HepG2 (cell line): Measurements from ENCODE around the gene B3GNT9. TPM values are rescaled to one million over a fixed set of nuclear protein-coding genes. Genes with fewer than 3 reads are reported as not detected.

ENCODE experiments used
- AGO2 ChIP-seq: fragments of 200-400 bp; formaldehyde crosslinking; optimal IDR thresholded peaks from 2 replicates; pipeline ENCODE3; 2017; ENCODE audit warnings: mild to moderate bottlenecking, low read depth, low read length, moderate library complexity
- GFI1 ChIP-seq: sonication (generic); formaldehyde crosslinking; IDR thresholded peaks from 2 replicates; pipeline ENCODE4 v1.5.0; 2020; ENCODE audit warnings: missing genetic modification reagents, mild to moderate bottlenecking, borderline replicate concordance
- GMEB1 ChIP-seq: sonication (generic); formaldehyde crosslinking; IDR thresholded peaks from 2 replicates; pipeline ENCODE4 v1.5.1; 2020; ENCODE audit warnings: missing genetic modification reagents, mild to moderate bottlenecking, borderline replicate concordance
- KAT2B ChIP-seq: fragments of 150-350 bp; IDR thresholded peaks from 2 replicates; pipeline ENCODE4 v1.6.1; 2014; ENCODE audit warnings: low read depth, low read length, borderline replicate concordance
- KDM3A ChIP-seq: IDR thresholded peaks from 2 replicates; pipeline ENCODE4 v1.6.1; 2018; ENCODE audit warnings: low read depth, missing compliant biosample characterization
- LBX2 ChIP-seq: sonication (generic); formaldehyde crosslinking; IDR thresholded peaks from 2 replicates; pipeline ENCODE4 v1.5.0; 2020; ENCODE audit warnings: missing genetic modification reagents, mild to moderate bottlenecking, borderline replicate concordance
- MATR3 ChIP-seq: sonication (generic); formaldehyde crosslinking; IDR thresholded peaks from 2 replicates; pipeline ENCODE4 v1.4.0; 2020; ENCODE audit warnings: missing genetic modification reagents
- MIER3 ChIP-seq: IDR thresholded peaks from 2 replicates; pipeline ENCODE4 v1.6.1; 2016; ENCODE audit warnings: missing compliant biosample characterization, borderline replicate concordance
- NFKB2 ChIP-seq: sonication (generic); formaldehyde crosslinking; IDR thresholded peaks from 2 replicates; pipeline ENCODE4 v1.4.0; 2020; ENCODE audit warnings: missing genetic modification reagents, borderline replicate concordance
- PHF8 ChIP-seq: sonication (generic); formaldehyde crosslinking; IDR thresholded peaks from 2 replicates; pipeline ENCODE4 v1.5.0; 2020; ENCODE audit warnings: missing genetic modification reagents
- RBM22 ChIP-seq: fragments of 200-400 bp; formaldehyde crosslinking; optimal IDR thresholded peaks from 2 replicates; pipeline ENCODE3; 2017; ENCODE audit warnings: mild to moderate bottlenecking, low read length, moderate library complexity
- SAP130 ChIP-seq: IDR thresholded peaks from 2 replicates; pipeline ENCODE4 v1.6.1; 2016; ENCODE audit warnings: low read depth
- SMAD3 ChIP-seq: sonication (generic); formaldehyde crosslinking; IDR thresholded peaks from 2 replicates; pipeline ENCODE4 v1.4.0; 2020; ENCODE audit warnings: missing genetic modification reagents
- YEATS4 ChIP-seq: sonication (generic); formaldehyde crosslinking; IDR thresholded peaks from 2 replicates; pipeline ENCODE4 v1.4.0; 2020; ENCODE audit warnings: missing genetic modification reagents, borderline replicate concordance
- ZBTB43 ChIP-seq: sonication (generic); formaldehyde crosslinking; conservative IDR thresholded peaks from 2 replicates; pipeline ENCODE4 v1.4.0; 2020; ENCODE audit warnings: missing genetic modification reagents
- ZIK1 ChIP-seq: sonication (generic); formaldehyde crosslinking; IDR thresholded peaks from 2 replicates; pipeline ENCODE4 v1.5.0; 2020; ENCODE audit warnings: mild to moderate bottlenecking, low read depth, missing genetic modification reagents, borderline replicate concordance
- ZNF18 ChIP-seq: sonication (generic); formaldehyde crosslinking; IDR thresholded peaks from 2 replicates; pipeline ENCODE4 v1.8.0; 2022; ENCODE audit warnings: mild to moderate bottlenecking, missing genetic modification reagents; ENCODE audit not compliant: insufficient replicate concordance
- ZNF24 ChIP-seq: fragments of 450-650 bp; IDR thresholded peaks from 2 replicates; pipeline ENCODE4 v1.6.1; 2017; ENCODE audit warnings: antibody characterized with exemption, mild to moderate bottlenecking
- ZNF430 ChIP-seq: sonication (generic); formaldehyde crosslinking; IDR thresholded peaks from 2 replicates; pipeline ENCODE4 v1.9.0; 2021; ENCODE audit warnings: mild to moderate bottlenecking, missing genetic modification reagents
- ZNF484 ChIP-seq: sonication (generic); formaldehyde crosslinking; IDR thresholded peaks from 2 replicates; pipeline ENCODE4 v1.5.1; 2020; ENCODE audit warnings: mild to moderate bottlenecking, low read depth, missing genetic modification reagents, borderline replicate concordance
- ZNF512 ChIP-seq: sonication (generic); formaldehyde crosslinking; IDR thresholded peaks from 2 replicates; pipeline ENCODE4 v1.4.0; 2020; ENCODE audit warnings: mild to moderate bottlenecking, missing genetic modification reagents
- ZNF724P ChIP-seq: sonication (generic); formaldehyde crosslinking; IDR thresholded peaks from 2 replicates; pipeline ENCODE4 v1.8.0; 2022; ENCODE audit warnings: missing genetic modification reagents, borderline replicate concordance
- ZNF879 ChIP-seq: sonication (generic); formaldehyde crosslinking; IDR thresholded peaks from 2 replicates; pipeline ENCODE4 v1.8.1; 2023; ENCODE audit warnings: missing genetic modification reagents
- polyA plus RNA-seq, 8 experiments: library from polyadenylated mRNA; depleted of rRNA in 3 of 8; stranded (reverse) in 7 of 8; unstranded in 1 of 8; fragments of >200 nt; fragmentation: Illumina TruSeq in 4 of 8; extraction: Trizol in 4 of 8; gene quantifications; 2 replicates each; pipeline versions ENCODE4 v1.2.1 to v1.2.3, GENCODE V29; 2011 to 2016; ENCODE audit warnings: low read depth in 4 of 8, missing spikeins in 1 of 8, mixed read lengths in 1 of 8; ENCODE audit not compliant: insufficient read depth in 1 of 8
- total RNA-seq, 5 experiments: library from RNA; depleted of rRNA; stranded (reverse); fragments of >200 nt; fragmentation: Illumina TruSeq; extraction: Trizol; gene quantifications; 2 replicates each; pipeline ENCODE4 v1.2.3, GENCODE V29; 2016; ENCODE audit warnings: low read depth in 1 of 5

The B3GNT9 gene
- total and polyA plus RNA-seq, 2 of the 13 experiments (the other 11 are each of a cell fraction or from before 2014, with no cell fraction given) = 1.5 to 3.1 TPM

GRCh38 chr16:67155295-67156142, 4.7 kb upstream of the B3GNT9 start (continued):
- TF ChIP-seq GMEB1 (CRISPR knock-in tag) (no peak), SAP130 (peak; percentile 60), LBX2 (CRISPR knock-in tag) (no peak), ZBTB43 (CRISPR knock-in tag) (0 out of 2 replicates have a peak, but pooled peaks have one; percentile 21), ZIK1 (no peak), SMAD3 (CRISPR knock-in tag) (no peak), MATR3 (CRISPR knock-in tag) (no peak), NFKB2 (CRISPR knock-in tag) (no peak), PHF8 (CRISPR knock-in tag) (peak; percentile 36; the same call in 1 of the 2 replicates), AGO2 (peak; percentile 26), ZNF879 (CRISPR knock-in tag) (no peak), ZNF512 (CRISPR knock-in tag) (no peak), ZNF724P (CRISPR knock-in tag) (peak; percentile 58; the same call in 1 of the 2 replicates), YEATS4 (CRISPR knock-in tag) (peak; percentile 39; the same call in 1 of the 2 replicates), RBM22 (no peak), MIER3 (CRISPR knock-in tag) (0 out of 2 replicates have a peak, but pooled peaks have one; percentile 19), ZNF24 (no peak), KDM3A (0 out of 2 replicates have a peak, but pooled peaks have one; percentile 56), ZNF430 (CRISPR knock-in tag) (no peak), ZNF484 (CRISPR knock-in tag) (no peak), KAT2B (no peak), ZNF18 (no peak), GFI1 (CRISPR knock-in tag) (peak; percentile 40; the same call in 1 of the 2 replicates)
